Hindlimb muscle (tissue), 1 donor: ENCODE results near the gene ANXA7. TPM values are rescaled to one million over a fixed set of nuclear protein-coding genes. Genes with fewer than 3 reads are reported as not detected.
A peak's percentile ranks its signal among the peaks of the same experiment; 100 is the strongest.
"Not testable (repeated sequence)": the region's sequence is repeated elsewhere in the genome, so short reads cannot be mapped to it uniquely, and the experiment has no call there.

ENCODE experiments used
- DNase-seq: peaks from one replicate; pipeline ENCODE4 v3.0.0-alpha.2; 2013
- polyA plus RNA-seq: library from polyadenylated mRNA; unstranded; fragments of 120-200 nt; gene quantifications from one replicate; pipeline ENCODE4 v1.2.1, GENCODE V29; 2013; ENCODE audit not compliant: insufficient read length

ANXA7 gene
- polyA plus RNA-seq, 1 donor = 59.1 TPM

DNA sequence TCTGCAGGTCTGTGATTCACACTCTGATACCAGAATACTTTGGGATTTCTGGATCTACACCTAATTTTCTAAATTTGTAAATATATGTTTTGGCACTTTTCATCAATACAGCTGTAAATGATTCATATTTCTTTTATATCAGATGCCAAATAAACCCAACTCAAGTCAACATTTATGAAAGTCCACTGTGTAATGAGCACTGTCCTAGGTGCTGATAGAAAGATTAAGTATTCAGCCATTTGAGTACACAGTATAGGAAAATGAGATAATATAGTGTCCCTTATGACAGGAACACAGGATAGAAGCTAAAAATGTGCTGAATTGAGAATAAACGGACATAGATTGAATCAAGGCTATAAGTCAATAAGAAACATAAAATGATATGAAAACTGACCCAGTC, 6.4 kb downstream of the ANXA7 start:
- no peak for DNase-seq

- no peak for DNase-seq
Measured at GRCh38 chr10:73406846-73407245, 7.0 kb downstream of the ANXA7 start.

DNA sequence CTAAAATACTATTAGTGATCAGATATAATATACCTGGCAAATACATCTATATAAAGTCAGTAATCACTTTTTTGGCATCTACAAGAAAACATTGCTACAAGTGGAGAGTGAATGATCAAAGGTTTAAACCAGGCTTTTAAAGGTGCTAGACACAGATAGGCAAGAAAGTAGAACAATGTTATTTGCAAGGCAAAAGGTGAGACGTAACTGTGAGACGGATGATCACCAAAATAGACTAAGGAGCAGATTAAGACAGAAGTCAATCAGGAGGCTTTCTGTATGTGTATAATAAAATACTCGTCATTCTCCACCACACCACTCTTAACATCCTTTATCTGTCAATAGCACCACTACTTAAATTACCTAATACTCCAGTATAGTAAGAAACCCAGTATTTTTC, 8.3 kb downstream of the ANXA7 start:
- DNase-seq = no peak

GRCh38 chr10:73404690-73405089, 9.2 kb downstream of the ANXA7 start:
- no peak for DNase-seq

- no peak for DNase-seq
Measured at GRCh38 chr10:73401636-73402035, 12.2 kb downstream of the ANXA7 start.

GRCh38 chr10:73399063-73399462, 14.8 kb downstream of the ANXA7 start:
- peak; percentile 13 for DNase-seq

DNA sequence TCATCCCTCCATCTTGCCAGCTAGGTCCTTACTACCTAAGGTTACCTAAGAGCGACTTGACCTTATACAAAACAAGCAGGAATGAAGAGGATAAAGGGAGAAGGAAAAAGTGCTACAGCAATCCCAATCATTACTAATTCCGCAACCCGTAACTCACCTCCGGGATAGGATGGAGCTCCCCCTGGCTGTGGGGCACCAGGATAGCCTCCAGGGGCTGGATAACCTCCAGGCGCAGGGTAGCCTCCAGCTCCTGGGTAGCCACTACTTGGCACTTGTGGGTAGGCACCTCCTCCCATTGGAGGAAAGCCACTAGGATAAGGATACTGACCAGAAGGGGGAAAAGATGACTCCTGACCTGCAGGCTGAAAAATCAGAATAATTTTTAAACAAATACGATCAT, 15.8 kb downstream of the ANXA7 start:
- DNase-seq = no peak

GRCh38 chr10:73394325-73394724, 19.5 kb downstream of the ANXA7 start:
- DNase-seq = not testable (repeated sequence)

GRCh38 chr10:73388228-73388627, 25.6 kb downstream of the ANXA7 start:
- DNase-seq = no peak

GRCh38 chr10:73386583-73386982, 27.3 kb downstream of the ANXA7 start:
- no peak for DNase-seq

- DNase-seq = no peak
Measured at GRCh38 chr10:73379064-73379748, 34.7 kb downstream of the ANXA7 start.

DNA sequence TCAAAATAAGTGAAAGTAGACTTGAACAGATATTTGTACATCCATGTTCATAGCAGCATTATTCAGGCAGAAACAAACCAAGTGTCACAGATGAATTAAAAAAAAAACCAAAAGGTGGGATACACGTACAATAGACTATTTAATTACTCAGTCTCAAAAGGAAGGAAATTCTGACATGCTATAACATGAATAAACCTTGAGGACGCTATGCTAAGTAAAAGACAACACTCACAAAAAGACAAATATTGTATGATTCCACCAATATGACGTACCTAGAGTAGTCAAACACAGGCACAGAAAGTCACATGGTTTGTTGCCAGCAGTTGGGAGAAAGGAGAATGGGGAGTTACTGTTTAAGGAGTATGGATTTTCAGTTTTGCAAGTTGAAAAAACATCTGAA, 37.2 kb downstream of the ANXA7 start:
- no peak for DNase-seq

DNA sequence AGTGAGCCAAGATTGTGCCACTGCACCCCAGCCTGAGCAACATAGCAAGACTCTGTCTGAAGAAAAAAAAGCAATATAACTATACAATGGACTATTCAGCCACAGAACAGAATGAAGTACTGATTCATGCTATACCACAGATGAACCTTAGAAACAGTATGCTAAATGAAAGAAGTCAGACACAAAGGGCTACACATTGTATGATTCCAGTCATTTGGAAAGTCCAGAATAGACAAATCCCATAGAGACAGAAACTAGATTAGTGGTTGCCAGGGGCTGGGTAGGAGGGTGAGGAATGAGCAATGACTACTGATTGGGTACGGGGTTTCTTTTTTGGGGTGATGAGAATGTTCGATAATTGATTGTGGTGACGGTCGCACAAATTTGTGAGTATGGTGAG, 45.6 kb downstream of the ANXA7 start:
- no peak for DNase-seq

DNA sequence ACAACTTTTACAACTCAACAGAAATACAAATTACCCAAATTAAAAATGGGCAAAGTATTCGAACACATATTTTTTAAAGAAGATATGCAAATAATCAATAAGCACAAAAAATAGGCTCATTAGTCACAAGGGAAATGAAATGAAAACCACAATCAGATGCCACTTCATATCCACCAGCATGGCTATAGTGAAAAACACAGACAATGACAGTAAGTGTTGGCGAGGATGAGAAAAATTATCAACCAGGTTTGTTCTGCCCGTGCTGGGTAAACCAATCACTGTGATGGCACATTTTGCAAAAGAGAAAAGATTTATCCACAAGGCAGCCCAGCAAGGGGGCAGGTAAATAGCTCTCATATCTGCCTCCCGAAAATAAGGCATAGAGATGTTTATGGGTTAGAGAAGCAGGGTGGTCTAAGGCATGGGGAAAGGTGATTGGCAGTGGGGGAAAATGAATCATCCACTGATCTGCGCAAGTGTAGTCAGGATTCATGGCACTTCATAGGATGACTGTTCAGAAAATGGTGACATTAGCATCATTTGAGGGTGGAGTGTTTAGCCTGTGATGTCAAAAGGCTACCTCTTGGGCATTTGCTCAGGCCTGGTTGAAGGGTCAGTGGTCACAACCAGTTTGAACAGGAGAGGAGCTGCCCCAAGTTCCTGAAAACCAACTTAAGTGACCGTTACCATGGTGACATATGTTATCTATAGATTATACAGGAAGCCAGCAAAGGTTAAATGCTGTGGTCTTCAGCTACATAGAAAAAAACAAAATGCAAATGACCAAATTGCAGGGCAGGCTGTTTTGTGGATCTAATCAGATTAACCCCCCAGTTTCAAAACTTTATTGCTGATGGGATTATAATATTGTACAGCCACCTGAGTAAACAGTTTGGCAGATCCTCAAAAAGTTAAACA, 47.2 kb downstream of the ANXA7 start:
- no peak for DNase-seq

DNA sequence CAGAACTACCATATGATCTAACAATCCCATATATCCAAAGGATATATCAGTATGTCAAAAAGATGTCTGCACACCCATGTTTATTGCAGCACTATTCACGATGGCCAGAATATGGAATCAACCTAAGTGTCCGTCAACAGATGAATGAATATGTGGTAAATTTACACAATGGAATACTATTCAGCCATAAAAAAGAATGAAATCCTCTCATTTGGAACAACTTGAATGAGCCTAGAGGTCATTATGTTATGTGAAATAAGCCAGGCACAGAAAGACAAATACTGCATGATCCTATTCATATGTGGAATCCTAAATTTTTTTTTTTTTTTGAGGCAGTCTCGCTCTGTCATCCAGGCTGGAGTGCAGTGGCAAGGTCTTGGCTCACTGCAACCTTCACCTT, 48.9 kb downstream of the ANXA7 start:
- no peak for DNase-seq

- DNase-seq = no peak
Measured at GRCh38 chr10:73359492-73359891, 54.4 kb downstream of the ANXA7 start.

DNA sequence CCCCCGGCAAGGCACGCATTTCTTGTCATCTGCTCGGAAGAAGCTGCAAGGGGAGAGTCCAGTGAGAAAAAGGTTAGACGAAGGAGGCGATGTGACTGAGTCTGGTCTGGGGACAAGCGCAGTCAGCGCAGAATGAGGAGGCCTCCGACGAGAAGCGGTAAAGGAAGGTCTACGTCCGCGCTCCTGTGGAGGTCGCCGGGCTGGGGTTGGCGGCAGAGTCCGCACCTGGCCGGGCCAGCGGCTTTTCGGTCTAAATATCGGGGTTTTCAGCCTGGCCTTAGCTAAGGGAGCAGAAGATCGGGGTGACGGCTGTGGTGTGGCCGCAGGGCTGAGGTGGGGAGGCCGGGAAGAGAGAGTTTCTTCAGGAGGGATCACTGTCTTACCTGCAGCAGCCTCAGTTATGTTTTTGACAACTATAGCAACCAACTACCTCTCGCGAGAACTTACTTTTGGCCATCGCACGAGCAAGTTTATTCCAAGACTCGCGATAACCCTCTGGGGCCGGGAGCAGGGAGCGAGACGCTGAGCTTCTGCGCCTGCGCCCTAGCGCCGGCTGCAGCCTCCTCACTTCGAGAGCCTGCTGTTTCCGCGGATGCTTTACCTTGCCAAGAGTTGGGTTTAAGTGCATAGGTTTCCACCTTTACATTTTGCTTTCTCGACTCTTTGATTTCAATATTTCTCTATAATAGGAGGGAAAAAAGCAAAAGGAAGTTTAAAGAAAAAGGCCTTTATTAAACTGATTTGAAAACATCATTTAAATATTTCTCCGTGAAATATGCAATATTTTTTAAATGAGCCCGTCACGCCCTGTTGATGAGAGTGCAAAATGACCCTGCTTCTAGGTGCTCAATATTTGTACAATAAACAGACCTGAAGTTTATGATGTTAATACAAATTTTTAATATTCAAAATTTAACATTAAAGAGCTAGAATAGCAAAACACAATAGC, 55.3 kb downstream of the ANXA7 start, which contains the start of gene CFAP70:
Gene CFAP70 (minus strand): TSS at position 534 of the 949 bp plus-strand sequence. CDS start 4,068 bp downstream, outside the sequence.
- DNase-seq = peak; percentile 97

- no peak for DNase-seq
Measured at GRCh38 chr10:73357821-73358220, 56.0 kb downstream of the ANXA7 start.

- DNase-seq = peak; percentile 53
Measured at GRCh38 chr10:73357166-73357565, 56.7 kb downstream of the ANXA7 start.

DNA sequence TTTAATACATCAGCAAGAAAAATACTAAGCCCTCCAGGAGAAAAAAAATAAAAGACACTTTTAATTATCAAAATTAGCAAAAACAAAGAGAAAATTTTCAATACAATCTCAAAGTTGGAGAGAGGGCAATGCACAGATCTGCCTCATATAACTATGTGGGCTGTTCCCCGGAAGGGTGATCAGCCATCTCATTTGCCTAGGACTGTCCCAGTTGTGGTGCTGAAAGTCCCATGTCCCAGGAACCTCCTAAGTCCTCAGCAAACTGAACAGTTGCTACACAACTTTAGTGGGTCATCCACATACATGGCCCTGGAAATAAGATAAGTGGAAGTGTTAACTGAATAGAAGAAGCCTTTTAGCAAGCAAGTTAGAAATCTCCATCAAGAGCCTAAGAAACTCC, 69.6 kb downstream of the ANXA7 start:
- no peak for DNase-seq

DNA sequence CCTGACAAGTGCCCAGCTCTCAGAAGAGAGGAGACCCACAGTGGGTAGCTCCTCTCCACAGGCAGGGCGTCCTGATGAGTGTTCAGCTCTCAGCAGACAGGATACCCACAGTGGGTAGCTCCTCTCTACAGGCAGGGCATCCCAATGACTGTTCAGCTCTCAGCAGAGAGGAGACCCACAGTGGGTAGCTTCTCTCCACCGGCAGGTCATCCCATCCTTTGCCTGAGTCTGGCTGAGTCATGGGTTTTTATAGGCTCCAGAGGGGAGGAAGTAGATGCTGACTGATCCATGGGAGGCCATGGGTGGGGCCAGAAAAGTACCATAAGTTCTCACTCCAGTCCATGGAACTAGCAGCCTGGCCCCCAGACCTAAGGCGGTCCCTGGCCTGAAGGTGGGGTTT, 73.7 kb downstream of the ANXA7 start:
- DNase-seq = no peak

DNA sequence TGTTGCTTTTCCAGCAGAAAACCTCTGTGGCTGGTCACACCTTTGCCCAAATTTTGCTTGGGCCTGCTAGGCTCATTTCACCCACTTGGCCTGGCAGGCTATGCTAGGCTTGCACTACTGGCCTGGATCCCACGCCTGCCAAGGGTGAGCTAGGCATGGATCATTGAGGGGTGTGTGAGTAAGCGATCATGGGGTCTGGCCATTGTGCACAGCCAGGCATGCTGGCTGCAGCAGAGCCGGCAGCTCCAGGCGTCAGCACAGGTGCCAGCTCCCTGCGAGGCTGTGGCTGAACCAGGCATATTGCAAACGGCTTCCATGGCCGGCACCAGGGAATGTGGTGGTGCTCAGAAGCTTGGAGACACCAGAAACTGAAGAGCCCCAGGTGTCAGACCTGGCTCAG, 74.4 kb downstream of the ANXA7 start:
- no peak for DNase-seq
